Ishikawa (cell line): ENCODE results near the gene LRFN4.

Experiments used
- CEBPB ChIP-seq: IDR thresholded peaks from 2 replicates; pipeline ENCODE4 v1.6.1; 2012
- CREB1 ChIP-seq: IDR thresholded peaks from 2 replicates; pipeline ENCODE4 v1.6.1; 2012; ENCODE audit warnings: low read depth
- EGR1 ChIP-seq: IDR thresholded peaks from 2 replicates; pipeline ENCODE4 v1.6.1; 2012
- EP300 ChIP-seq: IDR thresholded peaks from 2 replicates; pipeline ENCODE4 v1.6.1; 2012; ENCODE audit warnings: borderline replicate concordance
- FOXM1 ChIP-seq: IDR thresholded peaks from 2 replicates; pipeline ENCODE4 v1.6.1; 2012; ENCODE audit warnings: low read depth, borderline replicate concordance
- NFIC ChIP-seq: IDR thresholded peaks from 2 replicates; pipeline ENCODE4 v1.6.1; 2012
- RAD21 ChIP-seq: IDR thresholded peaks from 2 replicates; pipeline ENCODE4 v1.6.1; 2012; ENCODE audit warnings: low read depth
- TAF1 ChIP-seq: IDR thresholded peaks from 2 replicates; pipeline ENCODE4 v1.6.1; 2012; ENCODE audit warnings: low read depth, mild to moderate bottlenecking
- TCF12 ChIP-seq: IDR thresholded peaks from 2 replicates; pipeline ENCODE4 v1.6.1; 2012; ENCODE audit warnings: low read depth
- TEAD4 ChIP-seq: IDR thresholded peaks from 2 replicates; pipeline ENCODE4 v1.6.1; 2012
- YY1 ChIP-seq: IDR thresholded peaks from 2 replicates; pipeline ENCODE4 v1.6.1; 2012; ENCODE audit warnings: low read depth
- ZBTB7A ChIP-seq: IDR thresholded peaks from 2 replicates; pipeline ENCODE4 v1.6.1; 2012; ENCODE audit warnings: low read depth
- TF ChIP-seq, protein P1 (sequence below): IDR thresholded peaks from 2 replicates; pipeline ENCODE4 v1.6.1; 2012; ENCODE audit warnings: low read depth, mild to moderate bottlenecking
- TF ChIP-seq, protein P2 (sequence below): IDR thresholded peaks from 2 replicates; pipeline ENCODE4 v1.6.1; 2012
- TF ChIP-seq, protein P3 (sequence below): IDR thresholded peaks from 2 replicates; pipeline ENCODE4 v1.6.1; 2012

The LRFN4 gene

DNA sequence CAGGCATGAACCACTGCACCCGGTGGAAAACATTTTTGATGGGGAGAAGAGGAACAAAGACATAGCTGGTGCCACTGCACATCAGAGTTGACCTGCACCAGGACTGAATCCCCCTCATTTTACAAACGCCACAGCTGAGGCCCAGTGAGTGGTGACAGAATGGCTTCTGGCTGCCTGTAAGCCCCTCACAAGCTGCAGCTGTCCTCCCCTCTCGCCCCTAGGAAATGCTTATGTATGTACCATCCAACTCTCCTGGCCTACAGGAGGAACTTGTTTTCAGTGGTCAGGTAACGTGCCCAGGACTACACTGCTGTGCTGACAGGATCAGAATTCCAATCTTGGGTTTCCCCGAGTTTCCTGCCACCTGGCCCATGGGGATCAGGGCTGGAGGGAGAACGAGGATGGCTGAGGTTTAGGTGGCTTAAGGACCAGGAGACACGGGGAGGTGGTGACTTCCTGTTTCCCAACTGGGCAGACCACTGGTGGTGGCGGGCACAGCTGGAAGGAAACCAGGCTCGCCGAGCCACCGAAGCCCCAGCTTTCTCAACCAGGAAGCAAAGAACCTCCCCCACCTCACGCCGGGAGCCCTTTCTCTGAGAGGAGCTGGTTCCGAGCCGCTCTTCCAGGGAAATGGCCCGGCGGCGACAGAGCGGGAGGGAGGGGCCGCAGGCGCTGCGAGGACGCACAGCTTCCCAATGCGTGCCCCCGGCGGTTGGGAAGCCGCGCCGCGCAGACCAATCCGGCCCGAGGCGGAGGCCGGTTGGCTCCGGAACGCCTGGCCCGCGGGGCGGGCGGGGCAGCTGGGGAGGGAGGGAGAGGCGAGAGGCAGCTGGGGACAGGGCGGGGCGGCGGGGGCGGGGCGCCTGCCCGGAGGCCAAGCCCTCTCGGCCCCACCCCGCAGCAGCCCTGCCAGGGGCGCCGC is 1.0 kb upstream of the LRFN4 start:
- TF ChIP-seq YY1: 0 out of 2 replicates have a peak, but pooled peaks have one; percentile 23
- peak; percentile 14; the same call in 1 of the 2 replicates for TF ChIP-seq TEAD4
- TF ChIP-seq EGR1: no peak
- TF ChIP-seq TCF12: no peak; the same call in 1 of the 2 replicates
- TF ChIP-seq, protein P1, sequence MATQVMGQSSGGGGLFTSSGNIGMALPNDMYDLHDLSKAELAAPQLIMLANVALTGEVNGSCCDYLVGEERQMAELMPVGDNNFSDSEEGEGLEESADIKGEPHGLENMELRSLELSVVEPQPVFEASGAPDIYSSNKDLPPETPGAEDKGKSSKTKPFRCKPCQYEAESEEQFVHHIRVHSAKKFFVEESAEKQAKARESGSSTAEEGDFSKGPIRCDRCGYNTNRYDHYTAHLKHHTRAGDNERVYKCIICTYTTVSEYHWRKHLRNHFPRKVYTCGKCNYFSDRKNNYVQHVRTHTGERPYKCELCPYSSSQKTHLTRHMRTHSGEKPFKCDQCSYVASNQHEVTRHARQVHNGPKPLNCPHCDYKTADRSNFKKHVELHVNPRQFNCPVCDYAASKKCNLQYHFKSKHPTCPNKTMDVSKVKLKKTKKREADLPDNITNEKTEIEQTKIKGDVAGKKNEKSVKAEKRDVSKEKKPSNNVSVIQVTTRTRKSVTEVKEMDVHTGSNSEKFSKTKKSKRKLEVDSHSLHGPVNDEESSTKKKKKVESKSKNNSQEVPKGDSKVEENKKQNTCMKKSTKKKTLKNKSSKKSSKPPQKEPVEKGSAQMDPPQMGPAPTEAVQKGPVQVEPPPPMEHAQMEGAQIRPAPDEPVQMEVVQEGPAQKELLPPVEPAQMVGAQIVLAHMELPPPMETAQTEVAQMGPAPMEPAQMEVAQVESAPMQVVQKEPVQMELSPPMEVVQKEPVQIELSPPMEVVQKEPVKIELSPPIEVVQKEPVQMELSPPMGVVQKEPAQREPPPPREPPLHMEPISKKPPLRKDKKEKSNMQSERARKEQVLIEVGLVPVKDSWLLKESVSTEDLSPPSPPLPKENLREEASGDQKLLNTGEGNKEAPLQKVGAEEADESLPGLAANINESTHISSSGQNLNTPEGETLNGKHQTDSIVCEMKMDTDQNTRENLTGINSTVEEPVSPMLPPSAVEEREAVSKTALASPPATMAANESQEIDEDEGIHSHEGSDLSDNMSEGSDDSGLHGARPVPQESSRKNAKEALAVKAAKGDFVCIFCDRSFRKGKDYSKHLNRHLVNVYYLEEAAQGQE: no peak
- TF ChIP-seq TAF1: peak; percentile 69
- 0 out of 2 replicates have a peak, but pooled peaks have one; percentile 2 for TF ChIP-seq RAD21
- TF ChIP-seq, protein P2, sequence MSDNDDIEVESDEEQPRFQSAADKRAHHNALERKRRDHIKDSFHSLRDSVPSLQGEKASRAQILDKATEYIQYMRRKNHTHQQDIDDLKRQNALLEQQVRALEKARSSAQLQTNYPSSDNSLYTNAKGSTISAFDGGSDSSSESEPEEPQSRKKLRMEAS: peak; percentile 62; the same call in 1 of the 2 replicates
- peak; percentile 15; the same call in 1 of the 2 replicates for TF ChIP-seq ZBTB7A

DNA sequence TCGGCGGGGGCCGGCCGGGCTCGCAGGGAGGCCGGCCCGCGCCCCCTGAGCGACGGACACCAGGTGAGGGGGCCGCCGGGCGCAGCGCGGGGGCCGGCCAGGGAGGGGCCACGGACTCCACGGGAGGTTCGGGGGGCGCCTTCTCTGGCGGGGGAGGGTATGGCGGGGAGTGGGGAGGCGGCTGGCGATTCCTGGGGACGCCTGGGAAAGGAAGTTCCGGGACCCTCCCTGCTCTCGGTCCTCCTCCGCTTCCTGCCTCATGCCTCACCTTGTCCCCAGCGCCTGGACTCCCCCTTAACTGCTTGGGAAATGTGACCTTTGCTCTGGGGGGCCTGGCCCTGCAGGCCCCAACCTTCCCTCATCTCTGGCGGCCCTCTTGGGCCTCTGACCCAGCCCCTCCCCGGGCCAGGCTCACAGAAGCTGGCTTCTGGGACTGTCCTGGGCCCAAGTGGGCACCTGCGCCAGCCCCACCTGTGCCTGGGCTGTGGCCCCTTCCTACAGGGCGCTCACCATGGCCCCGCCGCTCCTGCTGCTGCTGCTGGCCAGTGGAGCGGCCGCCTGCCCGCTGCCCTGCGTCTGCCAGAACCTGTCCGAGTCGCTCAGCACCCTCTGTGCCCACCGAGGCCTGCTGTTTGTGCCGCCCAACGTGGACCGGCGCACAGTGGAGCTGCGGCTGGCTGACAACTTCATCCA is 516 bp downstream of the LRFN4 start:
- TF ChIP-seq EGR1 (no peak), EP300 (no peak), FOXM1 (no peak), ZBTB7A (no peak; the same call in 1 of the 2 replicates), CEBPB (no peak), YY1 (no peak), RAD21 (no peak)

DNA sequence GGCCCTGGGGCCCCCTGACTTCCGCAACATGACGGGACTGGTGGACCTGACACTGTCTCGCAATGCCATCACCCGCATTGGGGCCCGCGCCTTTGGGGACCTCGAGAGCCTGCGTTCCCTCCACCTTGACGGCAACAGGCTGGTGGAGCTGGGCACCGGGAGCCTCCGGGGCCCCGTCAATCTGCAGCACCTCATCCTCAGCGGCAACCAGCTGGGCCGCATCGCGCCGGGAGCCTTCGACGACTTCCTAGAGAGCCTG is 992 bp downstream of the LRFN4 start:
- TF ChIP-seq FOXM1: no peak
- TF ChIP-seq EGR1: no peak
- TF ChIP-seq, protein P2: no peak
- no peak for TF ChIP-seq ZBTB7A
- TF ChIP-seq CEBPB: no peak
- TF ChIP-seq, protein P3, sequence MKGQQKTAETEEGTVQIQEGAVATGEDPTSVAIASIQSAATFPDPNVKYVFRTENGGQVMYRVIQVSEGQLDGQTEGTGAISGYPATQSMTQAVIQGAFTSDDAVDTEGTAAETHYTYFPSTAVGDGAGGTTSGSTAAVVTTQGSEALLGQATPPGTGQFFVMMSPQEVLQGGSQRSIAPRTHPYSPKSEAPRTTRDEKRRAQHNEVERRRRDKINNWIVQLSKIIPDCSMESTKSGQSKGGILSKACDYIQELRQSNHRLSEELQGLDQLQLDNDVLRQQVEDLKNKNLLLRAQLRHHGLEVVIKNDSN: no peak
- no peak for TF ChIP-seq NFIC
- no peak for TF ChIP-seq TEAD4
- TF ChIP-seq CREB1: no peak
- no peak for TF ChIP-seq RAD21
- no peak for TF ChIP-seq YY1
- no peak for TF ChIP-seq EP300
- TF ChIP-seq, protein P1: no peak
- no peak for TF ChIP-seq TAF1
- TF ChIP-seq TCF12: no peak

DNA sequence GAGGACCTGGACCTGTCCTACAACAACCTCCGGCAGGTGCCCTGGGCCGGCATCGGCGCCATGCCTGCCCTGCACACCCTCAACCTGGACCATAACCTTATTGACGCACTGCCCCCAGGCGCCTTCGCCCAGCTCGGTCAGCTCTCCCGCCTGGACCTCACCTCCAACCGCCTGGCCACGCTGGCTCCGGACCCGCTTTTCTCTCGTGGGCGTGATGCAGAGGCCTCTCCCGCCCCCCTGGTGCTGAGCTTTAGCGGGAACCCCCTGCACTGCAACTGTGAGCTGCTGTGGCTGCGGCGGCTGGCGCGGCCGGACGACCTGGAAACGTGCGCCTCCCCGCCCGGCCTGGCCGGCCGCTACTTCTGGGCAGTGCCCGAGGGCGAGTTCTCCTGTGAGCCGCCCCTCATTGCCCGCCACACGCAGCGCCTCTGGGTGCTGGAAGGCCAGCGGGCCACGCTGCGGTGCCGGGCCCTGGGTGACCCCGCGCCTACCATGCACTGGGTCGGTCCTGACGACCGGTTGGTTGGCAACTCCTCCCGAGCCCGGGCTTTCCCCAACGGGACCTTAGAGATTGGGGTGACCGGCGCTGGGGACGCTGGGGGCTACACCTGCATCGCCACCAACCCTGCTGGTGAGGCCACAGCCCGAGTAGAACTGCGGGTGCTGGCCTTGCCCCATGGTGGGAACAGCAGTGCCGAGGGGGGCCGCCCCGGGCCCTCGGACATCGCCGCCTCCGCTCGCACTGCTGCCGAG is 1.5 kb downstream of the LRFN4 start:
- TF ChIP-seq CREB1: no peak
- TF ChIP-seq CEBPB: no peak
- TF ChIP-seq FOXM1: no peak
- TF ChIP-seq TAF1: no peak

DNA sequence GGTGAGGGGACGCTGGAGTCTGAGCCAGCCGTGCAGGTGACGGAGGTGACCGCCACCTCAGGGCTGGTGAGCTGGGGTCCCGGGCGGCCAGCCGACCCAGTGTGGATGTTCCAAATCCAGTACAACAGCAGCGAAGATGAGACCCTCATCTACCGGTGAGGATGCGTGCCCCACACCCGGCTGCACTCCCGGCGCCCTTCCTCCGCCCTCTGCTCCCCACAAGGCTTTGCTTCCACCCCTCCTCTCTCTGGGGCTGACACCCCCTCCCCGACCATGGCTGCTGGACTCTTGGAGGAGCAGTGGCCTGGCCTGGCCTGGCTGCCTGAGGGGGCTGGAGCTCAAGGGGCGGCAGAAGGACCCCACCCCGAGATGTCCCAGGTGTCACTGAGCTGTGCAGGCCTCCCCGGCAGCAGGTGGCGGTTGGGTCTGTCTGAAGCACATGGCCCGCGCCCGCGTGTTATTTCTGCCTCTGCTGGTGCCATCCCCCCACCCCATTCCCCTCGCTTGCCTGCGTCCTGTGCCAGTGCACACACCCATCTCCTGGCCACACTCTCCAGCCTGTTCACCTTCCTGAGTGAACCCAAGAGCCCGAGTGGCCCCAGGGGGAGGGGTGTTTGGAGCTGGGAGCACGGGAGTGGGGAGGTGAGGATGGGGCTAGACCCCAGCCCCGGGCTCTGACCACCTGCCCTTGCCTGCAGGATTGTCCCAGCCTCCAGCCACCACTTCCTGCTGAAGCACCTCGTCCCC is 2.2 kb downstream of the LRFN4 start:
- TF ChIP-seq ZBTB7A (peak; percentile 15; the same call in 1 of the 2 replicates), RAD21 (no peak), TAF1 (no peak)
